GM19099 (cell line): ENCODE results near the gene ING2.

Experiments
- POLR2A ChIP-seq: IDR thresholded peaks from 3 replicates; pipeline ENCODE4 v1.6.1; 2011; ENCODE audit warnings: low read depth; ENCODE audit not compliant: insufficient read length; ENCODE audit errors: extremely low read depth

Gene ING2, protein sequence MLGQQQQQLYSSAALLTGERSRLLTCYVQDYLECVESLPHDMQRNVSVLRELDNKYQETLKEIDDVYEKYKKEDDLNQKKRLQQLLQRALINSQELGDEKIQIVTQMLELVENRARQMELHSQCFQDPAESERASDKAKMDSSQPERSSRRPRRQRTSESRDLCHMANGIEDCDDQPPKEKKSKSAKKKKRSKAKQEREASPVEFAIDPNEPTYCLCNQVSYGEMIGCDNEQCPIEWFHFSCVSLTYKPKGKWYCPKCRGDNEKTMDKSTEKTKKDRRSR

DNA sequence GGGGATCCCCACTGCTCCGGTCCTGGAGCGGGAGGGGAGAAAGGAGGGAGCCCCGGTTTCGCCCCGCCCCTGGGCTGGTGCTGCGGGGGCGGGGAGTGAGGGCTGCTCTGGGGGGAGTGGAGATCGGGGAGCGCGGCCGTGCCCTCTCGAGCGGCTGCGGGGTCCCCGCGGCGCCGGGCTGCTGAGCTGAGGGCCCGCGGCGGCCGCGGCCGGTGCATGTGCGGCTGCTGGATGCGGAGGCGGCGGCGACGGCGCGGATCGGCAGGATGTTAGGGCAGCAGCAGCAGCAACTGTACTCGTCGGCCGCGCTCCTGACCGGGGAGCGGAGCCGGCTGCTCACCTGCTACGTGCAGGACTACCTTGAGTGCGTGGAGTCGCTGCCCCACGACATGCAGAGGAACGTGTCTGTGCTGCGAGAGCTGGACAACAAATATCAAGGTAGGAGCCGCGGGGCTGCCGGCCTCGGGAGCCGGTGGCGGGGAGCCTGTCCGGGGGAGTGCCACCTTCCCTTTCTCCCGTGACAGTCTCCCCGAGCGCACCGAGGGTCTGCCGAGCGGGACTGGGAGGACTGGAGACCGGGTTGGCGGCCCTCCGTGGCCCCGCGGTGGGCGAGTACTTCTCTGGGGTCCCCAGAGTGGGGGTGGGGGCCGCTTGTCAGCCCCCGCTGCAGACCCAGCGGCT is at the start of gene ING2:
ING2 (plus strand) TSS at position 129 of the 681 bp plus-strand sequence; CDS start at position 267, 138 bp downstream.
- no peak for TF ChIP-seq POLR2A

DNA sequence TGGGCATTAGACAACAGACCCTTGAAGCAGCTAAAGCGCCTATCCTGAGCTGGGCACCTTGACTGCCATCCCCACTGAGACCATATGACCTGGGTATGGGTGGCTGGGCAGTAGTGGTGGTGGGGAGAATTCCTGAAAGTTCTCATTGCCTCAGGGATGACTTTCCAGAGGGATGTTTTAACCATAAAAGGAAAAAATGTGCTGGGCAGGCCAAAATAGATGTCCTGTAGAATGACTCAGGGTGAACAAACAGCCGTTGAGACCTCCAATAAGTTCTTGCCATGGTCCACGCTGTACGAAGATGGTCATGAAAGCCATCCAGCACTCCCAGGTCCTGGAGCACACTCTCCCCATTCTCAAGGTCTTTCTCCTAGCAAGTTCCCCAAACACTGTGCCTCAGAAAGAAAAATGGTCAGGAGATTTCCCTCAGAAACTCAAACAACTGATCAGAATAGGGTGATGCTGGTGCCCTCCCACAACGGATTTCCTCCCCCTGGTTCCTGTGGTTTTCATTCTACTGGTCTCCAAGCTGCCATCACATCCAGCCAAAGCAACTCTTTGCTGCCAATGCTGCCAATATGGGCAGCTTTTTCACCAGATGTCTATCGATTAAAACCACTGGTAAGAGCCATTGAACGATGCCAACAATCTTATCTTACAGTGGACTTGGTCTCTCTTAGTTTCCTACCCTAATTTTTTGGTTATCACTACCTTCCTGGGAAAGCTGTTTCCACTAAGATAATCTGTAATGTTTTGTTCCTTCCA is 49.2 kb upstream of the ING2 start:
- no peak for TF ChIP-seq POLR2A

DNA sequence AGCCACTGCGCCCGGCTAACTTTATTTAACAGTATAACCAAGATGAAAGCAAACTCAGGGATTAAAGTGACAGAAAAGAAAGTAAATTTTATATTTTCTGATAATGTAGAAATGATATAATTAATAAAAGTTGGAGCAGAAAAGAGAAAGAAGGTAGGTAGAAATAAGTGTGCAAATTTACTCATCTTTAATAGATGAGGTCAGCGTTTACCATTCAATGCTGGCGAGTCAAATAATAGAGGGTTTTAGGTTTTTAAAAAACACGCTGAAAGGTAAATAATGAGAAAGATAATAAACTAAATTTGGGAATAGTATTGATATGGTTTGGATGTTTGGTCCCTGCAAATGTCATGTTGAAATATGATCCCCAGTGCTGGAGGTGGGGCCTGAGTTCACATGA is 46.9 kb upstream of the ING2 start:
- no peak for TF ChIP-seq POLR2A

DNA sequence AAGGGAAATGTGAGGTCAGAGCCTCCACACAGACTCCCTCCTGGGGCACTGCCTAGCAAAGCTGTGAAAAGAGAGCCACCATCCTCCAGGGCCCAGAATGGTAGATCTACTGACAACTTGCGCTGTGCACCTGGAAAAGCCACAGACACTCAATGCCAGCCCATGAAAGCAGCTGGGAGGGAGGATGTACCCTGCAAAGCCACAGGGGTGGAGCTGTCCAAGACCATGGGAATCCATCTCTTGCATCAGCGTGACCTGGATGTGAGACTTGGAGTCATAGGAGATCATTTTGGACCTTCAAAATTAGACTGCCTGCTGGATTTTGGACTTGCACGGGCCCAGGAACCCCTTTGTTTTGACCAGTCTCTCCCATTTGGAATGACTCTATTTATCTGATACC is 37.6 kb upstream of the ING2 start:
- no peak for TF ChIP-seq POLR2A

DNA sequence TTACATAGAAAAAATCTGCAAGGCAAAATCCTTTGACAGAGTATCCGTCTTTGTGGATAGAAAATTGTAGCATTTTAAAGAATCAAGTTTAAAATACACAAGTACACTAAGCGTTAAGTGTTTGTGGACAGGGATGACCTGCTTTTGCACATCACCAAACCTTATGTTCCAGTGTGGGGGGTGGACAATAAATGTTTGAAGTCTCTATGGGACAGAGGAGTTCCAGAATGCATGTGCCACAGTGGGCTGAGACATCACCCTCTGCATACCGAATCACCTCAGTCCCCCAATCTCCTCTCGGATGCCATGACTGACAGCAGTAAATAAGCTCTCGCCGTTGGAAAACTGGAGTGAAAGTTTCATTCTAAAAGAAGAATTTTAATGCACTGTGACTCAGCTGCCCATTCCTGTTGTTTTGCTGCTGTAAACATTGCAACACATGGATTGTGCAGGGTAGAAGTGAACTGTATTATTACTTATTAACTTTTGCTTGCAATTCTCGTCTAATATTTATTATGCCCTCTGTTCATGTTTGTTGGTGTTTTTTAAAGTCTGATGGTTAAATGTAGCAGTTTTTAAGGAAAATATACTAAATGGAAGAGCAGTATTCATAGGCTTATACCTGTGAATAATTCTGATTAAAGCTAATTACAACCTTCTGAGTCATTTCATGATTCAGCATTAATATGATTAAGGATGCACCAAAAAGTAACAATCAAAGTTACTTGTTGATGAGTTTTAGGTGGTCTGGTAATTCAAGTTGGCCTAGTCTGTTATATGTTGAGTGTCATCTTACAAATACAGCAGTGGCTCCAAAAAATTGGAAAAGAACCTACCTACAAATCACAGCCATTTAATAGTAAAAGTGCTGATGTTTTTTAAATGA is 36.4 kb upstream of the ING2 start:
- no peak for TF ChIP-seq POLR2A

DNA sequence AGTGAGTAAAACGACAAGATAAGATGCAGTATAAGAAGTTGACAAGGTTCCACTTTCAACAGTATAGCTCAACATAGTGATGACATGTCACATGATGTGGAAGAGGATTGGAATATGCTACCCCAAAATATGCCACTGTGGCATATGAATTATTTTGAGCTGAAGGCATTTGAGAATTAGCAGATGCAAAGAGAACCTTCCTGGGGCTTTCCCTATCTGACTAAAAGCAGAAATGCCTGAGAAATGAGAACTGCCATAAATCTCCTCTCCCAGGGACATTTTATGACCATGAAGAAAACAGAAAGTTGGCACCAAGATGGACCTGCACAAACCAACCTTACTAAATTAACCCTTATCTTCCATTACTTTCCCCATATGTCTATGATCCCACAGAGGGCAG is 35.6 kb upstream of the ING2 start:
- no peak for TF ChIP-seq POLR2A

DNA sequence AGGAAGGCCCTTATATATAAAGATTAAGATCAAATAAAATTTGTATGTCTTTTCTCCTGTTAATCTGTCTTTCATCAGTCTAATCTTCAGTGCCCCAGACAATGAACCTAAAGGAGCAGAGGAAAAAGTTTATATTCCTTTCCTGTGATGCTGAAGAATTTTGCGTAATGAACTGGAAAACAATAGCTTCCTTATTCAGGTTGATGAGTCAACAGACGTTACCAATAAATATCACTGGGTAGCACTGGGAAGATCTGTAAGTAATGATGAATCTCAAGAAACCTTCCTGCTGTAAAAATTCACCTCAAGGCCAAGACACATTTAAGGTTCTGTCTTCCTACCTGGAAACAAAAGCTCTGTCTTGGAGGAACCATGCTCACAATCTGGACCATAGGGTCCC is 34.9 kb upstream of the ING2 start:
- no peak for TF ChIP-seq POLR2A

DNA sequence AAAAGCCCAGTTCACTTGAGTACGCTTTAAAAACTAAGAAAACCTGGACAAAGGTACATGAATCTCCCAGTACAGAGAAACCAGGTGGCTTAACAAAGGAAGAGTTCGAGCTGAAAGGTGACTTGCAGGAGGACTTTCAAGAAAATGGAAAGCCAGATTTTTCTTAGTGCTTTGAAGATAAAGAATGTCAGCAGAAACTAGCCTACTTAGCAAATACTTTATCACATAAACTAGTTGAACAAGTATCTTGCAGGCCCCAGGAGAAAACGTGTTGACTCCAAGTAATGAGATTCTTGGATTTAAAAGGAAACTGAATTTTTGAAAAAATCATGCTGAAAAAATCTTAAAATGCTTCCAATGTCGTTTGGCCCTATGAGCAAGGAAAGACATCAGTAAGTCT is 34.0 kb upstream of the ING2 start:
- TF ChIP-seq POLR2A = no peak

DNA sequence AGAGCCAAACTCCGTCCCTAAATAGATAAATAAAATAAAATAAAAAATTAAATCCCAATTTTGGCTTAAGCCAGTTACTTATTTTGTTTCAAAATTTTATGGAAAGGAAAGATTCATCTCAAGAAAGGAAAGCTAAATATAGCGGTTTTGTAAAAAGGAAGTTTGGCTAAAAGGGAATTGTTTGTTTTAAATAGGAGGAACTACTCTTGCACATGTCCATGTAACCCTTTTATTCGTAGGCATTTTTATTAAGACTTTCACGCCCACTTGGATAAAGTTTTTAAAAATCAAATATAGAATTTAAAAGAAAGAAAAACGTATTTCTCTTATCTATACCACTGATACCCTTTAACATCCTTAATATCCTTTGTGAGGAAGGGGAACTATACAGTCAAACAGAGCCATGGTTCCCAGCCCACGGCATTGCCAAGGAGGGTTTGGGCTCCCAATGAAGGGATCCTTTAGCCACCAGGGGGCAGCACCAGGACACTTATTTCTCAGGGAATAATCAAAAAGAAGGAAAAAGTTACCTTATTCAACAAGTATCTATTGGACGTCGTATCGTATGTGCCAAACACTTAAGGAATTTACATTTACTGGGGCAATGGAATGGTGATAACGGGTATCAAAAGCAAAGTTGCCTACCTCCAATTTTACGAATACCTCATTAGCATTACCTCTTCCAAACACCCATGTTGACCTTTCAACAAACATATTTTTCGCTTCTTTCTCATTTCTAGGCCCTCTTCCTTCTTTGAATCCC is 32.7 kb upstream of the ING2 start:
- no peak for TF ChIP-seq POLR2A

DNA sequence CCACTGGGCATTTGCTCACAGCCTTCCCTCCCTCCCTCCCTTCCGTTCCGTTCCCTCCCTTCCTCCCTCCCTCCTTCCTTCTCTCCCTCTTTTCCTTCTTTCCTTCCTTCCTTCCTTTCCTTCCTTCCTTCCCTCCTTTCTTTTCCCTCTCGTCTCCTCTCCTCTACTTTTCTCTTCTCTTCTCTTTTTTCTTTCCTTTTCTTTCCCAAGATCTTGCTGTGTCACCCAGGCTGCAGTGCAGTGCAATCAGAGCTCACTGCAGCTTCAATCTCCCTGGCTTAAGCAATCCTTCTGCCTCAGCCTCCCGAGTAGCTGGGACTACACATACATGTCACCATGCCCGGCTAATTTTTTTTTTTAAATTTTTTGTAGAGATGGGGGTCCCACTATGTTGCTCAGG is 26.7 kb upstream of the ING2 start:
- no peak for TF ChIP-seq POLR2A

DNA sequence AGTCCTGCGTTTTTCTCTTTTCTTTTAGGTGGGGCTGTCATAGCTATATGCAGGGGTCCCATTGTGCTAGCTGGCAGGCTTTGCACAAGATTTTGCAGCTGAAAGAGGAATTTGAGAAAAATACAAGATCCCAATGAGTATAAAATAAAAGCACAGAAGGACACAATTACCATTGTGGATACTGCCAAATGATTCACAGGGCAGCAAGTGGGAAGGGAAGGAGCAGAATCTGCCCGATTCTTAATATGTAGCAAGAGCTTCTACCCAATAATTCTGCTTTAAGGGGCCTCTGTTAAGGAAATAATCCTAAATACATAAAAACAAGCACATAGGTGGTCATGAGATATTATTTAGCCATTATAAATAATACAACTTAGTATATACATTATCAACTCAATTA is 25.9 kb upstream of the ING2 start:
- TF ChIP-seq POLR2A = no peak

DNA sequence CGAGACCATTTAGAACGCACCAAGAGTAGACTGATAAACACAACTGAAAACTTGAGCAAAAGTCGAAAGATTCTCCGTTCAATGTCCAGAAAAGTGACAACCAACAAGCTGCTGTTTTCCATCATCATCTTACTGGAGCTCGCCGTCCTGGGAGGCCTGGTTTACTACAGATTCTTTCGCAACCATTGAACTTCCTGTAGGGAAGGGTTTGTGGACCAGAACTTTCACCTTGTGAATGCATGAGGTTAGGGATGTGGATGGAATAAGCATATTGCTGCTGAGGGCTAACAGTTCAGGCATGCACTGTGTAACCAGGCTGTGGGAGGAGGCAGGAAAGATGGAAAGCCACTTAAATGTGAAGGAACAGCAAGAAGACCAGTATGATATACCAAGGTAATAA is 20.9 kb upstream of the ING2 start:
- TF ChIP-seq POLR2A = no peak

DNA sequence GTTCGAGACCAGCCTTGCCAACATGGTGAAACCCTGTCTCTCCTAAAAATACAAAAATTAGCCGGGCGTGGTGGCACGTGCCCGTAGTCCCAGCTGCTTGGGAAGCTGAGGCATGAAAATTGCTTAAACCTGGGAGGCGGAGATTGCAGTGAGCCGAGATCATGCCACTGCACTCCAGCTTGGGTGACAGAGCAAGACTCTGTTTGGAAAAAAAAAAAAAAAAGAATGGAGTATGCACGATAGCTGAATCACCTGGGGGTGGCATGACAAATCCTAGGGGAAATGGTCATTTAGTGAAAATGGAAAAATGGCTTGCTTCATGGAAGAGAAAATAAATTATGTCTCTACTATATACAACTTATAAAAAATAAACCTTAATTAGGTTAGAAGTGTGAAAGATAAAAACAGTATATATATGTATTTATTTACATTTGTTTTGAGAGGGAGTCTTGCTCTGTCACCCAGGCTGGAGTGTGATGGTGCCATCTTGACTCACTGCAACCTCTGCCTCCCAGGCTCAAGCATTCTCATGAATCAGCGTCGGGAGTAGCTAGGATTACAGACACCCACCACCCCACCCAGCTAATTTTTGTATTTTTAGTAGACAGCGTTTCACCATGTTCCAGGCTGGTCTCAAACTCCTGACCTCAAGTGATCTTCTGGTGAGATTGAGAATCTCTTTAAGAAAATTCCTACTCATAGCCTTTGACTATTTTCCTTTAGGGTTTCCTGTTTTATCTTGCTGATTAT is 19.3 kb upstream of the ING2 start:
- TF ChIP-seq POLR2A = no peak
